Measurements from ENCODE around the gene HDGF.
A peak's percentile ranks its signal among the peaks of the same experiment; 100 is the strongest.

- TF ChIP-seq CTCF (IDR thresholded peaks at IDR 0.05 in 8 of 11, conservative IDR thresholded peaks at IDR 0.05 in 3 of 11) (no peak), POLR2AphosphoS5 (IDR thresholded peaks at IDR 0.05) (no peak), POLR2A (IDR thresholded peaks at IDR 0.05) (peak in 1 of 3 donors; percentile 42)
Measured at GRCh38 chr1:156741481-156741983, 9.9 kb downstream of the HDGF start.

Data from spleen (tissue), 7 donors.